AG08396 (cell line): ENCODE results near the gene ATN1.
"Not testable (repeated sequence)": the region's sequence is repeated elsewhere in the genome, so short reads cannot be mapped to it uniquely, and the experiment has no call there.

ENCODE experiments used
- DNase-seq: peaks from one replicate; pipeline ENCODE4 v3.0.0; 2012; ENCODE audit warnings: low spot score, mixed read lengths

ATN1 gene

DNA sequence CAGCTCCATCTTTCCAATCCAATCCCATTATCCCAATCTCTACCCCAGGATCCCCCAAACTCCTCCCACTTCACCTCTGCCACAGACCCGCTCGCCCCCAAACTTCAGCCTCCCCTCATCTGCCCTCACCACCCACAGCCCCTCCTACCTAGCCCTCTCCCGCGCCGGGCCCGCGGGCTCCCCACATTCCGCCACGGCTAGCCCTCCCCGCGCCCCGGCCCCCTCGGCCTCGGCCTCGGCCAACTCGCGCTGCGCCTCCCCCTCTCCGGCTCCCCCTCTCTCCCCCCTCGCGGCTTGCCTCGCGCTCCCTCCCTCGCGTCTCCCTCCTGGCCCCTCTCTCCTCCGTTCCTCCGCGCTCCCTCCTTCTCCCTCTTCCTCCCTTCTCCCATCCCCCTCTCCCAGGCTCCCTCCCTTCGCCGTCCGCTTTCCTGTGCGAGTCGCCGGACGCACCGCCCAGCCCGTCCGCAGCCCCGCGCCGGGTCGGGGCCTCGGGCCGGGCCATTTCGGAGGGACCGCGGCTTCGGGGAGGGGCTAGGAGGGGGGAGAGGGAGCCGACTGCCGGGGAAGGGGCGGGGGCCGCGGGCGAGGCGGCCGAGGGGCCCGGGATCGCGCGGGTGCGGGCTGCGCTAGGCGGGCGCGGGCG is at the start of gene ATN1:
TSS of gene ATN1 (plus strand) at position 581 of the 643 bp plus-strand sequence. CDS start 6,043 bp downstream, outside the sequence.
- DNase-seq: peak; percentile 82

- DNase-seq: not testable (repeated sequence)
Observed at GRCh38 chr12:6879824-6880223, 47.9 kb upstream of the ATN1 start.

- DNase-seq: no peak
Observed at GRCh38 chr12:6883252-6883651, 44.5 kb upstream of the ATN1 start.

DNA sequence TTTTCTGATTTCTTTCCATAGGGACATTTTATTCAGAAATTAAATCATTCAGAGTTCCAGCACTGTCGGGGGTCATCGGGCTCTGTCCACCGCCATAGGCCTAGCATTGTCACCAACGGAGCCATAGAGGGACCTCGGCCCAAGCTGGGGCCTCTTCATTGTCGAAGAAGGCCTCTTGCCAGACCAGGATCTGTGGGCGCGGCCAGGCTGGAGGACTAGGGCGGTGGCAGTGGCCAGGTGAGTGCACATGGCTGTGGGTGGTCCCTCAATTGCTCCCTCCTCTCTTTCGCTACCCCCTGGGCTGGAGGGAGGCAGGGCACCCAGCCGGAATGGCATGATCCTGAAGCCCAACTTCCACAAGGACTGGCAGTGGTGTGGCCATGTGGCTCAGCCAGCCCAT is 44.1 kb upstream of the ATN1 start:
- DNase-seq: no peak

- no peak for DNase-seq
Observed at GRCh38 chr12:6884539-6884938, 43.2 kb upstream of the ATN1 start.

DNA sequence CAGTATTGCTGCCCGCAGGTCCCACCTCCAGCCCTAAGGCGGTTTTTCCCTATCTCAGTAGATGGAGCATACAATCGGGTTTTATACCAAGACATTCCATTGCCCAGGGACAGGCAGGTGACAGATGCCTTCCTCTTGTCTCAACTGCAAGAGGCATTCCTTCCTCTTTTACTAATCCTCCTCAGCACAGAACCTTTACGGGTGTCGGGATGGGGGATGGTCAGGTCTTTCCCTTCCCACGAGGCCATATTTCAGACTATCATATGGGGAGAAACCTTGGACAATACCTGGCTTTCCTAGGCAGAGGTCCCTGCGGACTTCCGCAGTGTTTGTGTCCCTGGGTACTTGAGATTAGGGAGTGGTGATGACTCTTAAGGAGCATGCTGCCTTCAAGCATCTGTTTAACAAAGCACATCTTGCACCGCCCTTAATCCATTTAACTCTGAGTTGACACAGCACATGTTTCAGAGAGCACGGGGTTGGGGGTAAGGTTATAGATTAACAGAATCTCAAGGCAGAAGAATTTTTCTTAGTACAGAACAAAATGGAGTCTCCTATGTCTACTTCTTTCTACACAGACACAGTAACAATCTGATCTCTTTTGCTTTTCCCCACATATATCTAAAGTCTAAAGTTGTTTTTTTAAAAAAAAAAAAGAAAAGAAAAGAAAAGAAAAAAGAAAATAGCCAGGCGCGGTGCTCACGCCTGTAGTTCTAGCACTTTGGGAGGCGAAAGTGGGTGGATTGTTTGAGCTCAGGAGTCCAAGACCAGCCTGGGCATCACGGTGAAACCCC is 41.4 kb upstream of the ATN1 start:
- DNase-seq: not testable (repeated sequence)

DNA sequence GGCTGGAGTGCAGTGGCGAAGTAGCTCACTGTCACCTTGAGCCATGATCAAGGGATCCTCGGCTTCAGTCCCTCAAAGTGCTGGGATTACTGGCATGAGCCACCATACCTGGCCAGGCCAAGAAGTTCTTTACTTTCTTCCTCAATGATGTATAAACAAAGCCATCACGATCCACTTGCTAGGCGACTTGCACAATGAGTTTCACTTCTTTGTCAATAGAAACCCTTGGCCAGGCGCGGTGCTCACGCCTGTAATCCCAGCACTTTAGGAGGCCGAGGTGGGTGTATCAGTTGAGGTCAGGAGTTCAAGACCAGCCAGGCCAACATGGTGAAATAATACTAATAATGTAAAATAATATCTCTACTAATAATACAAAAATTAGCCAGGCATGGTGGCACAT is 40.3 kb upstream of the ATN1 start:
- DNase-seq: no peak

GRCh38 chr12:6888360-6888759 is 39.4 kb upstream of the ATN1 start:
- DNase-seq: no peak

- DNase-seq: not testable (repeated sequence)
Observed at GRCh38 chr12:6888794-6889193, 39.0 kb upstream of the ATN1 start.

- not testable (repeated sequence) for DNase-seq
Observed at GRCh38 chr12:6889775-6890573, 37.8 kb upstream of the ATN1 start.

DNA sequence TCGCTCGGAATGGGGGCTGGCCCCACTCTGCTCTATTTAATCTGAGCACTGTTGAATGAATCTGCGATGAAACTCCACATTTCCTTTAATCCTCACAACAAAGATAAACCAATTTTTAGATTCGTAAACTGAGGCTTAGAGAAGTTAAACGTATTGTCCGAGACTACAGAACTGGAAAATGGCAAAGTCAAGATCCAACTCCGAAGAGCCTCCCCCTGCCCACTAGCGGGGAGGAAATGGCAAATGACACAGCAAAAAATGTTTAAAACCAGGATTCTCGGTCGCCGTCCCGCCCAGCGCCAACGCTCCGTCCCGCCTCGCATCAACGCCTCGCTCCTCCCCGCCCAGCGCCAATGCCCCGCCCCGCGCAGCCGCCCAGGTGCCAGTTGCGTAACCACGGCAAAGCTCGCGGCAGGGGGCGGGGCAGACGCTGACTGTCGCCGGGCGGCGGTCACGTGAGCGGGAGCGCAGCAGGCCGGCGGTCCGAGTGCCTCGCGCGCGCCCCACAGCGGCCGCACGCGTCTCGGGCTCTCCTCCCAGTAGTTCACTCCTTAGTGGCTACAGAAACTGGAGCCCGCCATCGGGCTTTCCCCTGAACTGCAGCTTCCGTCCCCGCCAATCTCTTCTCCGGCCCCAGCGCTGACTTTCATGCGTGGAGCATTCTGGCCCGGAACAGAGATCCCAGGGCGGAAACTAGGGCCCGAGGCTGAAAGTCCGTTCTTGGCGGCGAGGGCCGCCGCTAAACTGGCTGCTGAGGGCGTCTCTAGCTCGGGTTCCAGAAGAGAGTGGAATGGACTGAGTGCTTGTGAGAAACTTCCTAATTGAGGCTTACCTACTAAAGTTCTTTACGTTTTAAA is 36.7 kb upstream of the ATN1 start:
- DNase-seq: peak; percentile 98

DNA sequence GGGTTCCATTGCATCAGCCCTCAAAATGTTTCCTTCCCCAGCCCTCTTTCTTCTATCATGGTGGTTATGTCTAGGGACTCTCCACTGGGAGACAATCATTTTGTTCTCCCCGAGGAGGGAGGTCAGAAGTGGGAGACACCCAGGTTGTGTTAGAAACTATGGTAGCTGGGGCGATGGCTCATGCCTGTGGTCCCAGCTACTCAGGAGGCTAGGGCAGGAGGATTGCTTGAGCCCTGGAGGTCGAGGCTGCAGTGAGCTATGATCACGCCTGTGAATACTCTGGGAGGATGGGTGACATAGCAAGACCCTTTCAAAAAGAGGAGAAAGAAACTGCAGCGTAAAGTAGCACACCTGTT is 36.1 kb upstream of the ATN1 start:
- DNase-seq: no peak

DNA sequence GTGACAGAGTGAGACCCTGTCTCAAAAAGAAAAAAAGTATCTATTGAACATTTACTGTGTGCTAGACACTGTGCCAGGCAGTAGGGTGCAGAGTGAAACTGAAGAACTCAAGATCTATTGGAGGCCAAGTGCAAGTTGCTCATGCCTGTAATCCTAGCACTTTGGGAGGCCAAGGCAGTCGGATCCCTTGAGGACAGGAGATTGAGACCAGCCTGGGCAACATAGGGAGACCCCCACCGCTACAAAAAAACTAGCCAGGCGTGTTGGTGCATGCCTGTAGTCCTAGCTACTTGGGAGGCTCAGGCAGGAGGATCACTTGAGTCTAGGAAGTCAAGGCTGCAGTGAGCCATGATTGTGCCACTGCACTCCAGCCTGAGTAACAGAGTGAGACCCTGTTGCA is 35.1 kb upstream of the ATN1 start:
- not testable (repeated sequence) for DNase-seq

GRCh38 chr12:6894321-6894720 is 33.4 kb upstream of the ATN1 start:
- DNase-seq: no peak

- no peak for DNase-seq
Observed at GRCh38 chr12:6896846-6897435, 30.8 kb upstream of the ATN1 start.

DNA sequence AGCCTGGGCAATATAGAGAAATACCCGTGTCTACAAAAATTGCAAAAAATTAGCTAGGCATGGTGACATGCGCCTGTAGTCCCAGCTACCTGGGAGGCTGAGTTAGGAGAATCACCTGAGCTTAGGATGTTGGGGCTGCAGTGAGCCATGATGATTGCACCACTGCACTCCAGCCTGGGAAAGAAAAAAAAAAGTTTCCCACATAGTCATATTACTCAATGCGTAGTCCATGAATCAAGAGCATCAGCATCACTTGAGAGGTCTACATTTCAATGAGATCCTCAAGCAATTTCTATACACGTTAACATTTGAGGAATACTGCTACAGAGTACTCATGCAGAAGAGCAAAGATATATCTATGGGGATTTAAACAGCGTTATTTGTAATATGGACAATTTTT is 28.3 kb upstream of the ATN1 start:
- DNase-seq: no peak

GRCh38 chr12:6899837-6900519 is 27.8 kb upstream of the ATN1 start:
- no peak for DNase-seq

- no peak for DNase-seq
Observed at GRCh38 chr12:6902448-6902847, 25.3 kb upstream of the ATN1 start.

- no peak for DNase-seq
Observed at GRCh38 chr12:6903722-6904121, 24.0 kb upstream of the ATN1 start.

- peak; percentile 93 for DNase-seq
Observed at GRCh38 chr12:6904280-6905276, 23.2 kb upstream of the ATN1 start, which contains the start of gene LRRC23. TSS of gene LRRC23 (plus strand) at chr12:6904822. CDS start at chr12:6905634, 812 bp downstream.
